HuH-7 (cell line): ENCODE measurements around the gene NHSL2.
"Not testable (repeated sequence)": the region's sequence is repeated elsewhere in the genome, so short reads cannot be mapped to it uniquely, and the experiment has no call there.

Experiments used
- DNase-seq: peaks from one replicate; pipeline ENCODE4 v3.0.0; 2011; ENCODE audit warnings: low spot score

The NHSL2 gene

DNA sequence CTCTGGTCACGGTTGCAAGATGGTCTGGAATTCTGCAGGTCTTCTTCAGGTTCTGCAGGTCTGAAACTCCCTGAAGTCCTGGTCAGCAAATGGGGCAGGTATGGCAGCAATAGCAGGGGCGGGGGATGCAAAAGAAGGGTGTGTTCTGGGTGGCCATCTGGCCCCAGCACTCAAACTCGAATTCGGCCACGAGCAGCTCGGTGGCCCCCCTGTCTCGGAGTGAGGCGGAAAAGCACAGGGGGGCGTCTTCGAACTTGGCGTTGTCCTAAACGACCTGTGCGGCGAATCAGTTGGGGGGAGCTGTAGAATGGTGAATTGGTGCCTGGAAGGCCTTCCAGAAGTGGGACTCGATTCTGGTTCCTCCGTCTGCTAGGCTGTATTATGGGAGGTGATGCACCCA is 219.0 kb downstream of the NHSL2 start:
- no peak for DNase-seq

DNA sequence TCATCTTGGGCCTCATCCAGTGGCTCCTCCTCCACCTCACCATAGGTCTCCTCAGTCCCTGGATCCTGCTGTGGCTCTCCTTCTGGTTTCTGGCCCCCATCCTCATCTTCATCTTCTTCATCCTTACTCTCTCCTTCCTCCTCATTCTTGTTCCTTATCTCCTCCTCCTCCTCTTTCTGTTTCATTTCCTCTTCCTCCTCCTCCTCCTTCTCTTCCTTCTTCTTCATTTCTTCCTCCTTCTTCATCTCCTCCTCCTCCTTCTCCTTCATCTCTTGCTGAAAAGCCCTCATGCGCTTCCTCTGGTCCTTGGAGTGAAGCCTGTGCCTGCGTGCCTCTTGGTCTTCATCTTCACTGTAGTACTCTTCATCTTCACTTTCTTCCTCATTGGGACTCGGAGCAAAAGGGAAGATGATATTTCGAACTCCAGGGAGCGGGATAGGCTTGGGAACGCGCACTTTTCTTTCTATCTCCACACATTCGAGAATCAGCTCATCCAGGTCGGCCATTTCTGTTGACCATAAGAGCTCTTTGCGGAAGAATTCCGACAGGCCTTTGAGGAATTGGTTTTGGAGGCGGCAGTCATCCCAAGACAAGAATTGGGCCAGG is 219.6 kb downstream of the NHSL2 start:
- no peak for DNase-seq

DNA sequence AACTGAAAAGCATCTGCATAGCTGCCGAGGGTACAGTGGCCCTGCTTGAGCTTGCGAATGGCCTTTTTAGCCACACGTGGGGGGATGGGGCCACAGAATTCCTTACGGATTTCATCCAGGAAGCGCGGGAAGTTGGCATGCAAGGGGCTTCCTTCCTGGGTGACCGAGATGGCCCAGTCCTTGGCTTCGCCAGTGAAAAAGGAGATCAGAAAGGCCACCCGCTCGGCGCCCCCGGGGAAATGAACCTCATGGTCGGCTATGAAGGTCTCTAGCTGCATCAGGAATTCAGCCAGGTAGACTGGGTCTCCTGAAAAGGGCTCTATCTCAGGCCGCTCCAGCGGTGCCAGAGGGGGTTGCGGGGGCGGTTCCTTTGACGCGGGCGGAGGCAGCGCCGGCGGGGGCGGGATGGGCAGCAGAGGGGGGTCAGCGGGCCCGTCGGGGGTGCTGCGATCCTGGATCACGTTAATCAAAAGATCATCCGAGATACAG is 220.2 kb downstream of the NHSL2 start:
- DNase-seq: no peak

DNA sequence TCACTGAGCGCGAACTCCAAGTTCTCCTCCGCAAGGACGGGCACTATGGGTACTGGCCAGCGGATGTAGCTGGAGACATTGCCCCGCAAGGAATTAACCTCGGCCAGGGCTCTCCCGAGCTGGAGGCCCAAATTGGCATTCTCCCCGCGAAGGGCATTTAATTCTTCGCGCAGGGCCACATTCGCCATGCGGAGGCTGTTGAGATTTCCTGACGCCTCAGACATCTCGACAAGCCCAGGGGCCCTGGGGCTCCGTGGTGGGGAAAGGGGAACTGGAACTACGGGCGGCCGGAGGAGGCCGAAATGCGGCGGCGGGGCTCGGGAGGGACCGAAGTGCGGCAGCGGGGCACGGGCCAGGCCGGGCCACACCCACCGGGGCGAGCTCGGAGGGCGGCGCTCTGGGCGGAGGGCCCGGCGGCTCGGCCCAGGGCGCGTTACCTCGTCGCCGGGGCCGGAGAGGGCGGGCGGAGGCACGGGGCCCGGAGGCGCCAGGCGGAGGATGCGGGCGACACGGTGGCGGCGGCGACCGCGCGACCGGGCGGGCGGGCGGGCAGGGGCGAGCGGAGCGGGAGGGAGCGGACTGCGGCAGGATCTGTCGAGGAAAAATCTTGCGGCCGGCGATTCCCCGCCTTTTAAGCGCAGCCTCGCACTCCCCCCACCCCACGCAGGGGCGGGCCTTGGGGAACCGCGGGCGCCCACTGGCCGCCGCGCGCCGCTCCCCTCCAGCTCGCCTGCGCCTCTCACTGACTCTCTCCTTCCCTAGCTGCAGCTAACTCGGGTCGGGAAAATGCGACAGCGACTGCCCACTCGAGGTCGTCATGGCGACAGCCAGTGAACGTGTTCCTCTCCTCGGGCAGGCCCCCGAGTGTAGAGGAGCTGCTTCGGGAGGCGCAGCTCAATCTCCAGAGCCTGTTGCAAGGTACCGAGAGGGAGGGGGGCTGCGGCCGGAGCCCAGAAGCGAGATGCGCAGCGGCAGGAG is 221.0 kb downstream of the NHSL2 start, which contains the start of gene RTL5:
TSS of gene RTL5 (minus strand) at position 599 of the 978 bp plus-strand sequence.
- no peak for DNase-seq

DNA sequence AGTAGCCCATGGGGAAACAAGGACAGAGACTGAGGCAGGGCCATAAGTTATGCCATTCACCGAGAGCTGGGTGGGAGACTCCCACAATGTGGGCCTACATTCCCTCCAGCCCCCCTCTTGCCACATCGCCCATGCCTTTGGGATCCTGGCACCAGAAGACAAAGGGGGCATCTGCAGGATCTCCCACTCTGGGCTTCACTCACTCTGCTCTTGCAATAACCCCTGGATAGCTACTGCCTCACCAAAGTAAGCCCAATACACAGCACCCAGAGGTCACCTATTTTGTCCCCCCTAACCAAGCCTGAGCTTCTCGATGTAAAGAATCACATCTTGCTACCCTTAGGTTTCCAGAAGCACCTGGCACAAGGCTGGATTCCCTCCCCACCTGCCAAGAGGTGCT is 221.8 kb downstream of the NHSL2 start:
- no peak for DNase-seq

DNA sequence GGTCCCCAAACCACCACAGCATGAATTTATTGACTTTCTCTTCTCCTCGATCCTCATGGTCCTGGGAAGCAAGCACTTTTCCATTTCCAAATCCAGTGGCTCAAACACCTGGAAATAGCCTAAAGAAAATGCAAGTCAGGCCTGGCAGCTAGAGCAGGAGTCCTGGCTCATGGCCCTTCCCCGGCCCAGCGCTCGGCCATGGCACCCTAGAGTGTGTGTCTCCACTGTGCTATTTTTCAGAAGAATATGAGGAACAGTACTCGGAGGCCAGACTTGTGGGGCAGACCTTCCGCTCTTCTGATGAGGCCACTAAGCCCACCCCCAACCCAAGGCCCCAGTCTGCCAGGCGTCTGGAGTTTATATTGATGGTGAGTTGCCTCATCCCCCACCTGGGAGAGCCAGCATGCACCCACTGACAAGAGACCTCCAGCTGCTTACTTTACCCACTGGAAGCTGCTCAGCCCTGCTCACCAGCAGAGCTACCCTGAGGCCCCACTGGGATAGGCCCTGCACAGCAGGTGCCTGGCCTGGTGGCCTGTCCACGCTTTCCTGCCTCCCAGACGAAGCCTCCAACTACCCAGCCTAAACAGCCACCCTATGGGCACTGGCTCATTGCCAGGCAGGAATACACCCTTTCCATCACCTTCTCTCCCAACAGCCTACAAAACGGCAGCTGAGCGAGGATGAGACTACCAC is 223.4 kb downstream of the NHSL2 start:
- DNase-seq: no peak

DNA sequence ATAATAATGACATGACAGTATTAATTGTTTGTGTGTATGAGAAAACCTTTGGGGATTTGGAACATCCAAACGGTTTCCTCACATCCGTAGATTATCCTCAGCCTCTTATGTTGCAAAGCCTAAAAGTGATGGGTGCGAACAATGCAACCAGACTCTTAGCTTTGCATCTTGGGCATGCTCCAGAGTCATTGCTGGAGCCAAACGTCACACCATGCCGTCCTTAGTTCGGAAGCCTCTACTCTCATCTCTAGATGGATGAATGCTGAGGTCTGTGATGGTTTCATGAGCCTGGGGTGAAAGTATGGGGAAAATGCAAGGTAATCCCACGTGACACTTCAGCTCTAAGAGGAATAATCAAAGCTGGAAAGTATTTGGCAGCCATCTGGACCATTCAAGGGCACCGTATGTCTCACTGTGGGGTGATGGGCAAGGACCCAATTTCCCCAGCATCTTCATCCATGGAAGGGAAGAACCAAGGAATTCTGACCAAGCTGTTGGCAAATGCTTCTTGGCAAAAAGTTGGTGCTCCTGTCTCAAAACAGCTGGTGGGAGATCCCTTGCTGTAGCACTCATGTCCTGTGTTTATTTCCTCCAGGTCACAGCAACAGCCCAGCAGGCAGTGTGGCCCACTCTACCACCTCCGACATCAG is 227.3 kb downstream of the NHSL2 start:
- no peak for DNase-seq

DNA sequence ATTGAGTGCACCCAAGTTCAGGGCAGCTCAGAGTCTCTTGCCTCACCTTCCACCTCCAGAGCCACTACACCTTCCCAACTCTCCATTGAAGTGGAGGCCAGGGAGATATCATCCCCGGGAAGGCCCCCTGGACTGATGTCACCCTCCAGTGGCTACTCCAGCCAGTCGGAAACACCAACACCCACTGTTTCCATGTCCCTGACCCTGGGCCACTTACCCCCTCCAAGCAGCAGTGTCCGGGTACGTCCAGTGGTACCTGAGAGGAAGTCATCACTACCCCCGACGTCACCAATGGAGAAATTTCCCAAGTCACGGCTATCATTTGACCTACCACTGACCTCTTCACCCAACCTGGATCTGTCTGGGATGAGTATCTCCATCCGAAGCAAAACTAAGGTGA is 228.9 kb downstream of the NHSL2 start:
- DNase-seq: no peak

DNA sequence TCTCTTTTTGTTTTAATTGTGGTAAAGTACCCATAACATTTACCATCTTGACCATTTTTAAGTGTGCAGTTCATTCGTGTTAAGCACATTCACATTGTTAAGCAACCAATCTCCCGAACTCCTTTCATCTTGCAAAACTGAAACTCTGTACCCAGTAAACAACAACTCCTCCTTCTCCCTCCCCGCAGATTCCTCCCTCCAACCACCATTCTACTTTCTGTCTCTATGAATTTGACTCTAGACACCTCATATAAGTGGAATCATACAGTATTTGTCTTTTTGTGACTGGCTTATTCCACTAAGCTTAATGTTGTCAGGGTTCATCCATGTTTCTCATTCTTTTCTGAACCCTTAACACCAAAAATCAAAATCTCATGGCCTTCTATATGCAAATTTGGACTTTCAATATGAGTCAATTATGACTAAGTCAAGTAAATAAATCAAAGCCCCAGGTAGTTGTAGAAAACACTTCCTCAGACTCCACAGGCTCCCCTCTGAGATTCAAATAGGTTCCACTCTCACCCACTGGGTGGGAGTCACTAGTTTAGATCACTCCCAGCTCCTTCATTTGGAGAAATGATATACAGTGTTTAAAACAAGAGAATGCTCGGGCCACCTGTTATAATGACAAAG is 230.8 kb downstream of the NHSL2 start:
- no peak for DNase-seq

DNA sequence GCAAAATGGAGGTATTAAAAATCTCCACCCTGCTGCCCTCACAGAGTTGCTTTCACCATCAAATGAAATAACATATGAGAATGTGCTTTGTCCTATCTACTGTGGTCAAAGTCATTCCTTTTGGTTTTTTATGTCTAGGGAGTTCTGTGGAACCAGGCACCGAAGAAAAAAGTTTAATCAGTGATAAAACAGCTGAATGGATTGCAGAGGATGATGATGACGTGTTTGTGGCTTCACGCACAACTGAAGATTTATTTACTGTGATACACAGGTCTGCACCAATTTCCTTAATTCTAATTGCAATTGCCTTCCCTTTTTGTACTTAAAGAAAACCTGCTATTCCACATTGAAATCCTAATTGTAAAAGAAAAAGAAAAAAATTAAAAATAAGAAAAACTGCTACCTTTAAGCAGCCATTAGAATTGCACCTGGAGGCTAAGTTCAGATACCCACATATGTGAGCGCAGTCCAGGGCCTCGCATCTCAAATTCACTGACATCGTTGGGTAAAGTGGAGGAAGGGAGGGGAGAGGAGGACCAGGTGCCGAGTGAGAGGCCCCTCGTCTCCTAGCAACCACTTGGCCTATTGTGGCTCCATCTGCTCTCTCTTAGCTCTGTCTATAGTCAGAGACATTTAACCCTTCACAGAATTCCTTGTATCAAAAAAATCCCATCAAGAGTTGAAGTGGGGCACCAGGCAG is 231.6 kb downstream of the NHSL2 start:
- DNase-seq: no peak

DNA sequence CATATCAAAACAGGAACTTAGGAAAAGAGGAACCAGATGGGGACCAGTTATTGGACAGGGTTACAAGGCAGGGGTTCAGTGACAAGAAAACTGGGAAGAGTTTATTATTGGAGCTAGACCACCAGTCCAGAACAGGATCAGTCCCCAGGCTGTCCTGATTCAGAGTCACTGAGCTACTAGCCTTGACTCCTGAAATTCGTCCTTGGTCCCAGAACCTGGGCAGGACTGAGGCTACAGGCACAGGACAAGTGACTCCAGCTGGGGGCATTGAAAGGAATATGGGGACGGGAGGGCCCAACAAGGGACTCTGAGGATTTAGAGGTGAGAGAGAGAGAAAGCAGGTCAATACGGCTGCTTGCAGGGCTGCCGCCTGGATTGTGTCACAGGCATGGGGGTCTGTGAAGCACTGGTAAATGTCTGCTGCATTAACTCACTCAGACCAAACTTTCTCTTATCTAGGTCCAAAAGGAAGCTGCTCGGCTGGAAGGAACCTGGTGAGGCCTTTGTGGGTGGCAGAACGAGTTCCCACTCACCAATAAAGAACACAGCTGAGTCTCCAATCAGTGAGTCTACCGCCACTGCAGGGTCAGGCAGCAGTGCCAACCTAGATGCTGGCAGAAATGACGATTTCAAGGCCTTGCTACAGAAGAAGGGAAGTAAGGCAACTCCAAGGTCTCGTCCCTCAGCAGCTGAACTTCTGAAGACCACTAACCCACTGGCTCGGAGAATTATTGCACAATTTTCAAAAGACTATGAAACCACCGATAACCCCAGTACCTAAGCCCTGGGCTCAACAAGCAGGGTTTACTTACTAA is 232.4 kb downstream of the NHSL2 start:
- no peak for DNase-seq

DNA sequence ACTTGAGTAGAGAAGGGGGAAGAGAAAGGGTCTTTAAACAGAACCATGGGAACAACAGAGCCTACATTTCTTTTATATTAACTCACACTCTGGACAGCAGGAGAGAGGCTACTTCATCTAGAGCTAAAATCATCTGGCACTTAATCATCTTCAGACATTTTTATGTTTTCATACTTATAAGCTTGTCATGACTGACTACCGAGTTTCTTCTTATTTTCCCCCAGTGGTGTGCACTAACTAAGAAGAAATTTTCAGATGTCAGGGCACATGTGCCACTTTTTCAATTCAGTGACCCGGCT is 232.9 kb downstream of the NHSL2 start:
- no peak for DNase-seq

DNA sequence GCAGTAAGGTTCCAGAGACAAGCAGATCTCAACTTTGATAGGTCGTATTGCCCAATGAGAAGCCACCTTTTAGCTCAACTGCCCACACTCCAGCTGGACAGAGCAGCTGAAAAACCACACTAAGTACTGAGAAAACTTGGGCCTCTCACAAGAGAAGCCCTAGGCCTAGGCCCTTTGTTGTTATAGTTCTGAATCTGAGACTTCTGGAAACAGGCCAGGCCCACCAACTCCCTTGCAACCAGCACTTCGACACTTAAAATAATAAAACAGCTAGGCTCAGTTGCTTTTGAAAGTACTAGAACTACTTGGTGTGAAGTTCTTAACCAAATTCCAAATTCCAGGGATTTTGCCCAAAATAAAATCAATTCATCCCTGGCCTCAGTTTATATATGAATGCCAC is 234.5 kb downstream of the NHSL2 start:
- no peak for DNase-seq

DNA sequence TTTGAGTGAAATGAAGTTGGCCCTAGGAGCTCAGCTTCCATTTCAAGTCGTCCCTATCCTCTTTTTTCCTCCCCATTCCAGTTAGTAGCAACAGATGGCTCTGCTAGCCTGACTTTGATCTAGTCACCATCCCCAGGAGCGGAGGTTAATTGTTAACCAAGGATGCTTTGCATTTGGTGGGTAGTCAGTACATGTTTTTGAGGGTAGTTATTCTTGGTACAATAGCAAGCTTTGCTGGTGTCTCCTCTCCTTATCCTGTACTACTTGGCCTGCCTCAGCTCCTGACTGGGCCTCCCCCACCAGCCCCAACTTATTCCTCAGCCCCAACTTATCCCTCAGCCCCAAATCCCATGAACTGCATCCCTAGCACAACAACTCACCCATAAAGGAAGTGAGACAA is 235.9 kb downstream of the NHSL2 start:
- DNase-seq: no peak

DNA sequence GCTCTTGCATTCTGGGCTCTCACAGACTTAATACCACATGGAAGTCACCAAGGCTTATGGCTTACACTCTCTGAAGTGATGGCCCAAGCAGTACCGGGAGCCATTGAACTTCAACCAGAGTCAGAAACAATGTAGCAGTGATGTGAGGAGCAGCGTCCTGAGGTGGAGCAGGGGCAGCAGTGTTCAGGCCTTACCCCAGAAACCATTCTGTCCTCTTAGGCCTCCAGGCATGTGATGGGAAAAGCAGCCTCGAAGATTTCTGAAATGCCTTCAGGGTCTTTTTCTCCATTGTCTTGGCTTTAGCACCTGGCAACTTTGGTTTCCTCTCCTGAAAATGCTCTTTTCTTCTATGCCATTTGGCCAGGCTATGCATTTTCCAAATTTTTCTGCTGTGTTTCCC is 248.1 kb downstream of the NHSL2 start:
- no peak for DNase-seq

DNA sequence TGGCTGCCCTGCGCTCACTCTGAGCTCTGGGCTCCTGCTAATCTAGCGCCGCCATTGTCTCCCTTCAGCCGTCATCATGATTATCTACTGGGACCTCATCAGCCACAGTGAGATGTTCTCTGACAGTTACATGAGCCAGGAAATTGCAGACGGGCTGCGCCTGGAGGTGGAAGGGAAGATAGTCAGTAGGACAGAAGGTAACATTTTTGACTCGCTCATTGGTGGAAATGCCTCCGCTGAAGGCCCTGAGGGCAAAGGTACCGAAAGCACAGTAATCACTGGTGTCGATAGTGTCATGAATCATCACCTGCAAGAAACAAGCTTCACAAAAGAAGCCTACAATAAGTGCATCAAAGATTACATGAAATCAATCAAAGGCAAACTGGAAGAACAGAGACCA is 249.1 kb downstream of the NHSL2 start:
- no peak for DNase-seq

DNA sequence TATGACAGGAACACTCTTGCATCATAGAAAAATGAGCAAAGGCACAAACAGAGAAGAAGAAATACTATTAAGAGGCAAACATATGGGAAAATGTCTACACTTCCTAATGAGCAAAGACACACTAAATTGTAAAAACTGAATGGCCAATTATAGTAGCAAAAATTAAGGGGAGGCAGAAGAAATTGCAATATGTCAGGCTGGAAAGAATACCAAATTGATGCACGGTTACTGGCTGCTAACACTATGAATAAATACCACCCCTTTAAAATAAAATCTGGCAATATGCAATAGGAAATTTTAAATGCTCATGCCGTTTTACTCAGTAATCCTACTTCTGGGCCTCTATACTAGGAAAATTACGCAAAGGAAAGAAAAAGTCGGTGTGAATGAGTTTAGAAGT is 254.9 kb downstream of the NHSL2 start:
- no peak for DNase-seq

DNA sequence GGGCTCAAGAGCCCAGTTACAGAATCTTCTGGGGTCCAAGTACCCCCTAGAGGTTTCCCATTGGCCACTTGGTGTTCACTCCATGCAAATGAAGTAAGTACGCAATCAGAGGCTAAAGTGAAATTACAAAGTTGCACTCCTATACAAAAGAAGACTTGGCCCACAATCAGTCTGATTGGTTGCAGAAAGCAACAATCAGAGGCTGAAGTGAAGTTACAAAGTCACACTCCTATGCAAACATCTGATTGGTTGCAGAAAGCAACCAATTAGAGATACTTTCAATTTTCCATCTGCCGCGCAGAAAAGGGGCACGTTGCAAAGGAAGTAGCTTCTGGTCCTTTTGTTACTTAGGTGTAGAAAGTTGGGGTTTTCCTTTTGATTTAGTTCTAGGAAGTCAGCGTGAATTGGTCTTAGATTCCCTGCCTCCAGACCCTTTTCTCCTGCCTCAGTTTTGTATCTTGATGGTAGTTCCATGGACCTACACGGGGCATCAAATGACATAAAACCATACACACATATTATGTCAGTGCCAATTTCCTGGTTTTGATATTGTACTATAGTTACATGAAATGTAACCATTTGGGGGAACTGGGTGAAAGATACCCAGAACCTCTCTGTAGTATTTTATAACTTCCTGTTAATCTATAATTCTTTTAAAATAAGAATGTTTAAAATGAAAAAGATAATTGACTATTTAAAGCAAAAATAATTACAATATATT is 258.5 kb downstream of the NHSL2 start:
- DNase-seq: no peak

DNA sequence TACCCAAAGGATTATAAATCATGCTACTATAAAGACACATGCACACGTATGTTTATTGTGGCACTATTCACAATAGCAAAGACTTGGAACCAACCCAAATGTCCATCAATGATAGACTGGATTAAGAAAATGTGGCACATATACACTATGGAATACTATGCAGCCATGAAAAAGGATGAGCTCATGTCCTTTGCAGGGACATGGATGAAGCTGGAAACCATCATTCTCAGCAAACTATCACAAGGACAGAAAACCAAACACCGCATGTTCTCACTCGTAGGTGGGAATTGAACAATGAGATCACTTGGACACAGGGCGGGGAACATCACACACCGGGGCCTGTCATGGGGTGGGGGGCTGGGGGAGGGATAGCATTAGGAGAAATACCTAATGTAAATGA is 265.6 kb downstream of the NHSL2 start:
- DNase-seq: not testable (repeated sequence)

DNA sequence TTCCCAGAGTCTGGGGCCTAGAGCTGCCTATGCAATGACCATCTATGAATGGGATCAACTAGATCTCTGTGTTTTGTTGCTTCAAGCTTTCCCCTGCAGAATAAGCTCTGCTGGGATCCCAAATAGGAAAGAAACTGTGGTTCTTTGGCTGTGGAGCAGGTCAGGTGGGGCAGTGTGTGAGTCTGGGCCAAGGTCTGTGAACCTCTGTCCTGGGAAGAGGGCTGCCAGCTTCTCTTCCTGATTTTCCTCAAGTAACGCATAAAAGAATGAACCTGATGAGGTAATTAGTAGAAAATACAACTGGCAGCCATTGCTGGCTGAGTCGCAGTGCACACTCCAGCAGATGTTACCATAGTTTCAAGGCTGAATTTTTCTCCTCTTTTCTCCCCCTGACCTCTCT is 266.3 kb downstream of the NHSL2 start:
- DNase-seq: no peak
